Esophagus muscularis mucosa (tissue), 4 donors: Measurements from ENCODE around the gene DXO. TPM values are rescaled to one million over a fixed set of nuclear protein-coding genes. Genes with fewer than 3 reads are reported as not detected.
"Not testable (repeated sequence)": the region's sequence is repeated elsewhere in the genome, so short reads cannot be mapped to it uniquely, and the experiment has no call there.

Source experiments
- DNase-seq: peaks from one replicate; pipeline ENCODE4 v3.0.0-alpha.2; 2017; ENCODE audit errors: extremely low spot score
- H3K27ac ChIP-seq, 4 donors: fragments of 200-600 bp; sonication (generic); replicated peaks in 1 of 4; 1 replicate in 3 of 4; 2 replicates in 1 of 4; pipeline ENCODE4 v1.5.1; 2016 to 2019; ENCODE audit warnings: mild to moderate bottlenecking in 1 of 4
- H3K27me3 ChIP-seq, 4 donors: fragments of 200-600 bp; sonication (generic); one replicate each; pipeline versions ENCODE4 v1.5.1 to v1.6.0; 2016 to 2019
- H3K36me3 ChIP-seq, 4 donors: fragments of 200-600 bp; sonication (generic); one replicate each; pipeline ENCODE4 v1.5.1; 2016 to 2019
- H3K4me1 ChIP-seq, 4 donors: fragments of 200-600 bp; sonication (generic); one replicate each; pipeline ENCODE4 v1.5.1; 2016 to 2019
- H3K4me3 ChIP-seq, 4 donors: fragments of 200-600 bp; sonication (generic); 1 replicate in 2 of 4; 2 replicates in 2 of 4; pipeline ENCODE4 v1.5.1; 2016 to 2019; ENCODE audit warnings: mild to moderate bottlenecking in 4 of 4, moderate library complexity in 1 of 4
- H3K9me3 ChIP-seq, 4 donors: fragments of 200-600 bp; sonication (generic); 1 replicate in 3 of 4; 2 replicates in 1 of 4; pipeline ENCODE4 v1.5.1; 2016 to 2019
- CTCF ChIP-seq, 3 experiments: fragments of 200-600 bp in 2 of 3; fragments of 450-650 bp in 1 of 3; sonication (generic) in 2 of 3; IDR thresholded peaks; one replicate each; pipeline ENCODE4 v1.5.1; 2017 to 2019; ENCODE audit warnings: antibody characterized with exemption in 3 of 3, mild to moderate bottlenecking in 2 of 3, moderate library complexity in 1 of 3
- EP300 ChIP-seq: sonication (generic); formaldehyde crosslinking; IDR thresholded peaks from one replicate; pipeline ENCODE4 v1.6.1; 2017; ENCODE audit warnings: antibody characterized with exemption
- POLR2A ChIP-seq: fragments of 450-650 bp; IDR thresholded peaks from one replicate; pipeline ENCODE4 v1.6.1; 2017; ENCODE audit warnings: antibody characterized with exemption, moderate library complexity, mild to moderate bottlenecking, low read depth
- POLR2AphosphoS5 ChIP-seq, 2 donors: sonication (generic); formaldehyde crosslinking; IDR thresholded peaks; one replicate each; pipeline ENCODE4 v1.6.1; 2017; ENCODE audit warnings: antibody characterized with exemption in 2 of 2
- WGBS: methylation state at CpG from one replicate; pipeline ENCODE4 v1.1.5; 2018; 5-methylcytosine and 5-hydroxymethylcytosine counted together
- intact Hi-C: fragments of 100-400 bp; cut with DNase I; formaldehyde crosslinking; loops from one replicate; pipeline ENCODE4 v1.15.1; 2023
- total RNA-seq, 4 donors: library from RNA; depleted of rRNA; stranded (reverse); fragments of >200 nt; gene quantifications; one replicate each; pipeline versions ENCODE4 v1.1.0 to v1.2.1, GENCODE V29; 2016

Gene DXO
- total RNA-seq, 4 donors from 2014 or later: 12.9 to 18.4 (median 15.9) TPM

- Histone ChIP-seq H3K4me3 (no peak overlapping the region), H3K27me3 (no peaks in the 10 kb centered on the region), H3K4me1 (peaks cover 0 to 17% (median 0%) of the 10 kb centered on the region in 4 donors), H3K27ac (no peak overlapping the region), H3K36me3 (peaks cover 0 to 27% (median 17%) of the 10 kb centered on the region in 4 donors), H3K9me3 (no peaks in the 10 kb centered on the region)
- DNase-seq: no peak
- TF ChIP-seq CTCF (IDR thresholded peaks at IDR 0.05): no peak
- TF ChIP-seq POLR2AphosphoS5 (IDR thresholded peaks at IDR 0.05): no peak
- TF ChIP-seq POLR2A: no peak
- TF ChIP-seq EP300: no peak
- 94% methylated on average over 3 of the region's 3 CpGs for WGBS
- intact Hi-C loops: no loop called here
Measured at GRCh38 chr6:31979238-31979898, 7.4 kb upstream of the DXO start.

DNA sequence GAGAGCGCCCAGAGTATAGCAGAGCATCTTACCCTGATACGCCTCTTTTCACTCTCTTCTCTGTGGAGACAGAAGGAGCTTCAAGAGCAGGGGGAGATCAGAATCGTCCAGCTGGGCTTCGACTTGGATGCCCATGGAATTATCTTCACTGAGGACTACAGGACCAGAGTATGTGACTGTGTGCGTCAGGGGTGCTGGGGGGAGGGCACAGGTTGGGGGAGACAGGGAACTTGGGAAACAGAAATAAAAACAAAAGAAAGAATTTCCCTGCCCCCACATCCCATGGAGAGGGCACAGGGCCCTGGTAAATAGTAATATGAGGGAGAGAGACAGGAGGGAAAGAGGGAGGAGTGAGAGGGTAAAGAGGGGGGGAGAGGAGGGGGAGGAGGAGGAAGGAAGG, 6.9 kb upstream of the DXO start:
- H3K27me3 ChIP-seq: no peaks in the 10 kb centered on the region
- TF ChIP-seq POLR2A (no peak), EP300 (no peak), POLR2AphosphoS5 (IDR thresholded peaks at IDR 0.05) (no peak), CTCF (IDR thresholded peaks at IDR 0.05) (no peak)
- no peak overlapping the region for H3K4me3 ChIP-seq
- DNase-seq: no peak
- H3K36me3 ChIP-seq: peaks cover 0 to 27% (median 20%) of the 10 kb centered on the region in 4 donors
- peaks cover 0 to 22% (median under 1%) of the 10 kb centered on the region in 4 donors for H3K4me1 ChIP-seq
- intact Hi-C loops: no loop called here
- WGBS: 90% methylated on average over 5 of the region's 5 CpGs
- no peak overlapping the region for H3K27ac ChIP-seq
- no peaks in the 10 kb centered on the region for H3K9me3 ChIP-seq

DNA sequence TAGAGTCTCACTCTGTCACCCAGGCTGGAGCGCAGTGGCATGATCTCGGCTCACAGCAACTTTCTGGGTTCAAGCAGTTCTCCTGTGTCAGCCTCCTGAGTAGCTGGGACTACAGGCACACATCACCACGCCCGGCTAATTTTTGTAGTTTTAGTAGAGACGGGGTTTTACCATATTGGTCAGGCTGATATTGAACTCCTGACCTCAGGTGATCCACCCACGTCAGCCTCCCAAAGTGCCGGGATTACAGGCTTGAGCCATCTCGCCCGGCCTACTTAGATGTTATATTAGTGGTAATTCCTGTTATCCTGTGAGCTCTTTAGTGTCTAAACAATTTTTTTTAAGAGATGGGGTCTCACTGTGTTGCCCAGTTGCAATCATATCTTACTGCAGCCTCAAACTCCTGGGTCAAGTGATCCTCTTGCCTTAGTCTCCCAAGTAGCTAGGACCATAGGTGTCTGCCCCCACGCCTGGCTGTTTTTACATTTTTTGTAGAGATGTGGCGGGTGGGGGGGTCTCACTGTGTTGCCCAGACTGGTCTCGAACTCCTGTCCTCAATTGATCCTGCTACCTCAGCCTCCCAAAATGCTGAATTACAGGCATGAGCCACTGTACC, 6.0 kb upstream of the DXO start:
- H3K4me1 ChIP-seq: peaks cover 5 to 31% (median 9%) of the 10 kb centered on the region in 4 donors
- intact Hi-C loops: no loop called here
- H3K27me3 ChIP-seq: no peaks in the 10 kb centered on the region
- peak overlapping the region in 1 of 4 donors; percentile 33 for H3K27ac ChIP-seq
- no peaks in the 10 kb centered on the region for H3K9me3 ChIP-seq
- no peak overlapping the region for H3K4me3 ChIP-seq
- 94% methylated on average over 12 of the region's 12 CpGs for WGBS
- no peak for DNase-seq
- TF ChIP-seq POLR2AphosphoS5 (IDR thresholded peaks at IDR 0.05): no peak
- no peak for TF ChIP-seq POLR2A
- peaks cover 0 to 27% (median 20%) of the 10 kb centered on the region in 4 donors for H3K36me3 ChIP-seq

GRCh38 chr6:31976065-31976464, 4.1 kb upstream of the DXO start:
- peaks cover 0 to 27% (median 20%) of the 10 kb centered on the region in 4 donors for H3K36me3 ChIP-seq
- H3K9me3 ChIP-seq, H3K27ac ChIP-seq, intact Hi-C loops, H3K27me3 ChIP-seq, H3K4me3 ChIP-seq, DNase-seq: not testable (repeated sequence)
- H3K4me1 ChIP-seq: peaks cover 13 to 42% (median 19%) of the 10 kb centered on the region in 4 donors
- WGBS: no CpG with 5 or more reads among the region's 30 CpGs

GRCh38 chr6:31972709-31973350, 892 bp upstream of the DXO start:
- peak overlapping the region; percentile 92 to 97 (median 95) for H3K27ac ChIP-seq
- TF ChIP-seq EP300 (no peak), CTCF (IDR thresholded peaks at IDR 0.05) (no peak), POLR2AphosphoS5 (IDR thresholded peaks at IDR 0.05) (no peak), POLR2A (no peak)
- H3K4me1 ChIP-seq: peaks cover 21 to 48% (median 34%) of the 10 kb centered on the region in 4 donors
- 9% methylated on average over 14 of the region's 19 CpGs for WGBS
- no peaks in the 10 kb centered on the region for H3K9me3 ChIP-seq
- peaks cover 7 to 39% (median 34%) of the 10 kb centered on the region in 4 donors for H3K36me3 ChIP-seq
- H3K27me3 ChIP-seq: no peaks in the 10 kb centered on the region
- intact Hi-C loops: no loop called here
- H3K4me3 ChIP-seq: peak overlapping the region; percentile 58 to 88 (median 78)
- DNase-seq: no peak
